Erythroblast (primary cell): ENCODE results near the gene PPM1D.
A peak's percentile ranks its signal among the peaks of the same experiment; 100 is the strongest.
"Not testable (repeated sequence)": the region's sequence is repeated elsewhere in the genome, so short reads cannot be mapped to it uniquely, and the experiment has no call there.

Experiments used
- DNase-seq, 2 experiments: peaks; one replicate each; lab custom pipeline; 2025; lab: John Stamatoyannopoulos, UW
- GATA1 ChIP-seq: IDR thresholded peaks from 2 replicates; pipeline ENCODE4 v1.6.1; 2011; ENCODE audit warnings: low read depth, mild to moderate bottlenecking, control low read depth, low read length, moderate library complexity
- POLR2A ChIP-seq: IDR thresholded peaks from 2 replicates; pipeline ENCODE4 v1.6.1; 2011; ENCODE audit warnings: mild to moderate bottlenecking, low read length

The PPM1D gene

GRCh38 chr17:60599620-60600489 lies at the start of gene PPM1D:
PPM1D (plus strand) TSS chr17:60600193; CDS start chr17:60600415, 222 bp downstream.
- TF ChIP-seq GATA1, result no peak
- TF ChIP-seq POLR2A, result peak; percentile 97
- peak; percentile 99 to 100 for DNase-seq

DNA sequence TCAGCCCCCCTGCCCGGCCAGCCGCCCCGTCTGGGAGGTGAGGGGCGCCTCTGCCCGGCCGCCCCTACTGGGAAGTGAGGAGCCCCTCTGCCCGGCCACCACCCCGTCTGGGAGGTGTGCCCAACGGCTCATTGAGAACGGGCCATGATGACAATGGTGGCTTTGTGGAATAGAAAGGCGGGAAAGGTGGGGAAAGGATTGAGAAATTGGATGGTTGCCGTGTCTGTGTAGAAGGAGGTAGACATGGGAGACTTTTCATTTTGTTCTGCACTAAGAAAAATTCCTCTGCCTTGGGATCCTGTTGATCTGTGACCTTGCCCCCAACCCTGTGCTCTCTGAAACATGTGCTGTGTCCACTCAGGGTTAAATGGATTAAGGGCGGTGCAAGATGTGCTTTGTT lies 47.7 kb upstream of the PPM1D start:
- not testable (repeated sequence) for DNase-seq

DNA sequence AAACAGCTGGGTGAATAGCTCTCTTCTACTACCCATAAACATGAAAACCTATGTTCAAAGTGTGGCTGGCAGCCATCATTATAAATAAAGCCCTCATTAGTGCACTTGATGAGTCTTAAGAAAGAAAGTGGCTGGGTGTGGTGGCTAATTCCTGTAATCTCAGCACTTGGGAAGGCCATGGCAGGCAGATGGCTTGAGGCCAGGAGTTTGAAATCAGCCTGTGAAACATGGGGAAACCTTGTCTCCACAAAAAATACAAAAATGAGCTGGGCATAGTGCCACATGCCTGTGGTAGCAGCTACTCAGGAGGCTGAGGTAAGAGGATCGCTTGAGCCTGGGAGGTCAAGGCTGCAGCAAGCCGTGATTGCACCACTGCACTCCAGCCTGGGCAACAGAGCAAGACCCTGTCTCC lies 45.6 kb upstream of the PPM1D start:
- no peak for DNase-seq
- no peak for TF ChIP-seq GATA1
- TF ChIP-seq POLR2A, result no peak

DNA sequence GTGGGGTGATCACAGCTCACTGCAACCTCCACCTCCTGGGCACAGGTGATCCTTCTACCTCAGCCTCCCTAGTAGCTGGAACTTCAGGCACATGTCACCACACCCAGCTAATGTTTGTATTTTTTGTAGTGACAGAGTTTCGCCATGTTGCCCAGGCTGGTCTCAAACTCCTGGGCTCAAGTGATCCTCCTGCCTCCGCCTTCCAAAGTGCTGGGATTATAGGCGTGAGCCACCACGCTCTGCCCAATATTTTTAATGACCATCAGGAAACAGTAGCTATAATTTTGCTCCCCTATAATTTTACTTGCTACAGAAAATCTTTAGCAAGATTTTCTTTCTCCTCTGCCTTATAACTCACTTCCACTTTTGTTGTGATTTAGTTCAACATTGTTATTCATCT lies 44.2 kb upstream of the PPM1D start:
- DNase-seq, result no peak

DNA sequence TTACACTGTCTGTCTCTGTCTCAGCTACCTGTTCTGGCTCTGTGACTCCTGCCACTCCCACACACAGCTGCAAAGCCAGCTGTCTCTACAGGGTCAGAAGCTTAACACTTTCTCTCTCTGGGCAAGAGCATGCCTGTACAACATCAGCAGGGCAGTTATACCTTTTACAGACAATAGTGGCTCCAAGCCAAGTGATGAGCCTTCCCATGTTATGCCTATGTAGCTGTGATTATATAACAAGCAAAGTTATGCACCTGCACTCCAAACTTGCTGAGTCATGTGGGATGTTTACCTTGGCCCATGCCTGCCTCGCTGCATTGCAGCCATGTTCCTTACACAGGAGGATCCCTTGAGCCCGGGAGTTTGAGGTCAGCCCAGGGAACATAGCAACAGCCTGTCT lies 42.2 kb upstream of the PPM1D start:
- DNase-seq, result peak in 1 of 2 experiments; percentile 7
- TF ChIP-seq POLR2A (no peak), GATA1 (no peak)

More for the DNA sequence above, 44.2 kb upstream of the PPM1D start:
- TF ChIP-seq POLR2A (no peak), GATA1 (no peak)

GRCh38 chr17:60559659-60559994 lies 40.4 kb upstream of the PPM1D start:
- no peak for DNase-seq
- no peak for TF ChIP-seq POLR2A
- TF ChIP-seq GATA1, result no peak

DNA sequence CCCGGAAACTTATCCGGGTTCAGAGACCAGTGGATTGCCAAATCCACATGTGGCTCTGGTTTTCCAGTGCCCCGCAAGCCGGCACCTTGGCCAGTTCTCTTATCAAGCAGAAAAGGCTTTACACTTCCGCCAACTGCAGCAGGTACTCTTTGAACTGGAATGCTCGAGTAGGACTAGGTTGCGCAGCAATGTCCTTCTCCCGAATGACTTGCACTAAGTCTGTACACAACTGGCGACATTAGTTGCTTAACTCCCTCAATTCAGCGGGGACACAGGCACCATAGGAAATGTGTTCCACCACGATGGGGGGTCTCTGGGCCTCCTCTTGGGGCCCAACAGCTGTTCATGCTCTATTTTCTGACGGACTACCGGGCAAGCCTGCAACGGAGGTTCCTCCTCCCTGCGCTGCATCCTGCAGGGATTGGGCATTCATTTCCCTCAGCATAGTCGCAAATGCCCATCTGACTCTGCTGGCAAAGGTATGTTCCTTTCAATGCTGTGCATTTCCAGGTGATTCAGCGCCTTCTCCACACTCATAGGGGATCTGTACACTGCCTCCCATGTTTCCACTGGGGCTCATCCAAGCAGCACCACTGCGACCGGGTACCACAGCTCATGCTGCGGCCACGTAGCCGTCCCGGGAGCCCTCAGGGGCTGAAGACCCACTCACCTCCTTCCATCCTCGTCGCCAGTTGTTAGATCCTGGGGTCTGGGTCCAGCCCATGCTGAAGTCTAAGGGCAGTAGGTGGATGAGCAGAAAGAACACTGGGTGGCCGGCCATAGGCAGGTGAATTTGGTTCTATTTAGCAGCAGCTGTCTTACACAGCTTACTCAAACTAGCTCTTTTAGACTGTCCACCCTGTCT lies 39.8 kb upstream of the PPM1D start:
- TF ChIP-seq POLR2A (no peak), GATA1 (no peak)

GRCh38 chr17:60560860-60561257 lies 39.1 kb upstream of the PPM1D start:
- no peak for DNase-seq
- no peak for TF ChIP-seq POLR2A
- no peak for TF ChIP-seq GATA1

More for the DNA sequence above, 39.8 kb upstream of the PPM1D start:
- DNase-seq, result no peak

GRCh38 chr17:60562421-60562820 lies 37.6 kb upstream of the PPM1D start:
- TF ChIP-seq POLR2A (no peak), GATA1 (no peak)

DNA sequence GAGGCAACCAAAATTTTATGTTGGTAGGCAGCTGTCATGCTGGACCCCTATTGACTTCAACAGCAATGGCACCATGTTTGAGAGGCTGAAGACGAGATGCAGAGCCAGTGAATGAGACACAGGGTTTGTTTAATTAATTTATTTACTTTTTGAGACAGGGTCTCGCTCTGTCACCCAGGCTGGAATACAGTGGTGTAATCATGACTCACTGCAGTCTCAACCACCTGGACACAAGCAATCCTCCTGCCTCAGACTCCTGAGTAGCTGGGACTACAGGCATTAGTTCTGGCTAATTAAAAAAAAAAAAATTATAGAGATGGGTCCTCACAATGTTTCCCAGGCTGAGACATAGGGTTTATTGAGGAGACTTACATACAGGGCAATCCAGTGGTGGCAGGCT lies 36.2 kb upstream of the PPM1D start:
- DNase-seq, result no peak
- TF ChIP-seq POLR2A, result no peak
- TF ChIP-seq GATA1, result no peak

More at GRCh38 chr17:60562421-60562820, 37.6 kb upstream of the PPM1D start:
- no peak for DNase-seq

- TF ChIP-seq POLR2A, result no peak
- no peak for TF ChIP-seq GATA1
Observed at GRCh38 chr17:60565233-60565632, 34.8 kb upstream of the PPM1D start.

GRCh38 chr17:60573236-60574051 lies 26.5 kb upstream of the PPM1D start:
- DNase-seq, result no peak
- TF ChIP-seq GATA1 (no peak), POLR2A (no peak)

More at GRCh38 chr17:60565233-60565632, 34.8 kb upstream of the PPM1D start:
- DNase-seq, result no peak
